ENCODE measurements around the gene TCF7L2.

Gene TCF7L2

DNA sequence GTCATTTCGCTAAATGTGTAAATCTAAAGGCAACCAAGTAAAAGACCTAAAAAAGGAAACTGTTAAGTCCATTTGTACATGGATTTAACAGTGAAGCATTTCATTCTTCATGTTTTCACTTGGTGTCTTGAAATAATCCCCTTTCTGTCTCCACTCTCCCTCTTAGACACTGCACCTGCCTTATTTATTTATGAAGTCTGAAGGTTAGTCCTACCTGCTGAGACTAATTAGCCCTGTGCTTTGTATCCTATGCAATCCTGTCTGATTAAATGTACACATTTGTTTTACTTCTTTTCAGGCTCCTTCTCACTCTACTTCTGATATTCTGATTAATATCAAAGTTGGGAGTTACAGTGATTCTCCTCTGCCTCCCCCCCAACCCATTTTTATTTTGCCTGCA lies 1.9 kb upstream of the TCF7L2 start:
- no peak for DNase-seq

DNA sequence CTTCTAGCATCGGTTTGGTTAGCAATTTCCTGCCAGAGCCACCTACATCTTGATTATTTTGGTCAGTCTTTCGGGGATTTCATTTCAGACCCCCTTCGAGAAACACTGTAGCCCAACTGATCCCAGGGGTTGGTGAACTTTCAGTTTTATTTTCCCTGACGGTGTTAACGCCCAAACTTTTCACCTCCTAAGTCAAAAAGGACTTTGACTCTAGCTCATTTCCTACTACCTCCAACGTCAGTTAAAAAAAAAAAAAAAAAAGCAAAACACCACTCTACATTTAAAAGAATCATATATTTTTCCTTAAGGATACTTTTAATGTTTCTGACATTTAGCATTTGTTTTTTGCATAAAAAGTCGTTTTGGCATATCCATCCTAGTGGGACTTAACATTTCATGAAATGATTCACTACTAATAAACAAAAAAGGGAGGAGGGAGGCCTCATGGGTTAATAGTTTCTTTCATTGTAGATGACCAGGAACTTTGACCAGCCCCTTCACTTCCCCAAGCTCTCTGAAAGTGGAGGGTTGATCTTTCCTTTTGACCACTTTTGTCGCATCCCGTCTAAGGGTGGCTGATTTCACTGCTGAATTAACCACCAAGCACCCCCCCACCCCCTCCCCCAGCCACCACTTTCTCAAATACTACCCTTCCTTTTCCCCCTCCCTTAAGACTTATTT lies 764 bp upstream of the TCF7L2 start:
- DNase-seq: no peak

GRCh38 chr10:112950714-112951358 lies 789 bp downstream of the TCF7L2 start:
- peak; percentile 19 to 39 for DNase-seq

GRCh38 chr10:112951359-112952281 lies 1.6 kb downstream of the TCF7L2 start:
- peak in 1 of 2 donors; percentile 36 for DNase-seq

DNA sequence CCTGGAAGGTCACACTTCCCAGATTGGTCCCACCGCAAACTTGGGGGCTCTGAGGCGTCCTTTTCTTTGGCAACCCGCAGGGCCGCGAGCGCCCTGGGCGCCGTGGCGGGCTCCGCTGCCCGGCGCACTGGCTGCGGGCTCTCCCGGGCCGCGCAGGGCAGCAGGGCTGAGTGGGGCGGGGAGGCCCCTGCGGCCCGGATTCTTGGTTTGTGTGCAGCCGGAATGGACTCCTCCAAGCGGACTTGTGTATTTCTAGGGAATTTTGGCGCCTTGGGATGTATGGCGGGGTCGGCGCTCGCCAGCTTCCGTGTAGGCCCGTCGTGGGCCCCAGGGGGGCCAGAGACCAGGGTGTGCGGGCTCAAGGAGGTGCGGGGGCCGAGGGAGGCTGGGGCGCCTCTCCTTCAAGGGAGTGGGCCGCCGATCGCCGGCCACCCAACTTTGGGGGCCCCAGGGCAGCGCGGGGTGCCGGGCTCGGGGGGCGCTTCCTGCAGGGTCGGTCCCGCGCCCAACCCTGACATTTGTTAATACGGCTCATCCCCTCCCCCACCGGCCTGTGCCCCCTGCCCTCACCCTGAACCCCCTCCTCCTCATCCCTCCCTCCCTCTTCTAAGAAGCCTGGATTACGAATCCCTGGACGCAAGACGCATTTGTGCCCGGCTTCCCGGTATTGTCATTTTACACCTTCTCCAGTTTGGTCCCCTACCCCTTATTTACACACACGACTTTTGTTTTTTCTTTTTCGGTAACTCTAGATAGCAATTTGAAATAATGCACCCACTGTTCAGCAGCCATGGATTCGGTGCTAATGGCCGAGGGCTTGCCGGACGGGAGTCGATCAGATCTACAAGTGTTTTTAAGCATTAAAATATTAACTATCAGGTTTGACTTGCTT lies 2.5 kb downstream of the TCF7L2 start:
- no peak for DNase-seq

GRCh38 chr10:112953174-112954159 lies 3.4 kb downstream of the TCF7L2 start:
- peak in 1 of 2 donors; percentile 26 for DNase-seq

DNA sequence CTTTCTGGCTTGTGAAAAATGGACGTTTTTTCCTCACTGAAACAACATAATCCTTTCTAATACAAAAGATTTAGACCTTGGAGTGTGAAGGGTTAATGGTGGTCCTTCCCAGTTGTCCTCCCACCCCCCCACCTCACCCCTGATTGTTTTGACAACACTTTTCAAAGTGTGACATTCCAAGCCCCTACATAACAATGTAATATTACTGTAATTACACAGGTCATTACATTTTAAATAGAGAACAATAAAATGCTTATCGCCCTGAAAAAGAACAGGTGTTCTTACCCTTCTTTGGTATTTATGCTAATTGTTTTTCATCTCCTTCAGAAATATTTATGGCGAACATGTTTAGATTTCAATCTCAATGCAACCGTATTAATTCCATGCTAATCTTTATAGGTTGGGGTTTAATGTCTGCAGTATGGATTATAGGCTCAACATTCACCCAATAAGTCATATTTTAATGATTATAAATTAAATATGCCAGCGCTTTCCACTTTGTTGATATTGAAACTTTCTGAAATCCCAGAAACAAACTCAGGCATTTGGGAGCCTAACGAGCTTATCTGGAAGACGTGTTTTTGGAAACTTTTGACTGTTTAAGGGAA lies 5.0 kb downstream of the TCF7L2 start:
- no peak for DNase-seq

- DNase-seq: no peak
These were observed 5.8 kb downstream of the TCF7L2 start for GRCh38 chr10:112955582-112956421.

DNA sequence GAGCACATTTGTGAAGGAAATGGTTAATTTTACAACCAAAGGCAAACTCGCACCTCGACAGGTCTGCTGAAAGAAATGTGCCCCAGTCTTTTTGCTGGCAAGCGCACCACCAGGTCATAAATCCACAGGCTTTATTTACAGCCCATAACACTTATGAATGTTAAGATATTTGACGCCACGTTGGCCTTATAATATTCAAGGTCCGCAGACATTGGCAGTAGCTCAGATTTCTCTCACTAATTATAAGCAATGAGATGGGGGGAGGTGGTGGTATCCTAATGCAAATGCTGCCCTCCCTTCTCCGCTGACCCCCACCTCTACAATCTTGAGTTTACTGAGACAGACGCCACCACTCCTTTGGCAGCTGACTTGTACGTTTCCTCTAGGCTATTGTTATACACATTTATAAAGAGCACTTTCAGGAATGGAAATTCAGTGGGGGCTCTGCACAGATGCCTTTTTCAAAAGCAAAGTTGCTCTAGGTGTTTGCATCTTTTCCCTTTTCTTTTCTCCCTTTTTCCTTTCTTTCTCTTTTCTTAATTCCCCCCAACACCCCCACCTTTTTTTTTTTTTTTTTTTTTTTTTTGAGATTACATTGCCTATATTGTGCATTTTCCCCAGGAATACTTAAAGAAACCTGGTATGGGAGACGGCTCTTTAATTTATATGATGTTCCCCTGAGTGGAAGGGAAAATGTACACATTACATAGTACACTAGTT lies 6.7 kb downstream of the TCF7L2 start:
- DNase-seq: no peak

- DNase-seq: no peak
These were observed 7.6 kb downstream of the TCF7L2 start for GRCh38 chr10:112957640-112958092.

DNA sequence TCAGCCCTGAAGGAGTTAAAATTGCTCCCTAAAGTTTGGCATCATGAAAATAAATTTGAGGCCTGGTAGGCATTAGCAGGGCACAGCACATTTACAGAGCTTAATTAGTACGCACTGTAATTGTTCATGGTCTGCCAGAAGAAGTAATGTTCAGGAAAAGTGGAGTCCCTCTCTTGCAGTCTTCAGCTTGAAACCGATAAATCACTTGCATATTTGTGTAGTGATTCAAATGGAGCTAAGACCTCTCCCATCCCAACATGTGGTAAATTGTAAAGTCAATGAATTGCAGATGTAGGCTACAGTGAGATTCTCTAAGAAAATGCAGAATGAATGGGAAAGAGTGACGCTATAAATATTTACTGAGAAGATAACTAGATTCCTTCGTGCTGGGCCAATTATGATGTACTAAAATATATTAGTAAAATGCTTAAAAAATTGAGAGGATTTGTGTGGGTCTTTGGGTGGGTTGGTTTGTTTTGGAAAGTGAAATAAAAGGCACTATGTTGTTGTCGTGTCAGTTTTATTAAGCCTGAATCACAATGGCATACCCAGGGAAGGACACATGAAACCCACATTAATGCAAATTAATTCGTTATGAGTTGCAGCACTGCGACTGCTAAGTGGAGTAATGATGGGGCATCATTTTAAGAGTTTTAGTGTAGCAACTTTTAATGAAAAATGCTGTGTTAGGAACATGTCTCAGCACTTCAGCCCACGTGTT lies 8.4 kb downstream of the TCF7L2 start:
- no peak for DNase-seq

- no peak for DNase-seq
These were observed 9.3 kb downstream of the TCF7L2 start for GRCh38 chr10:112959207-112959838.

GRCh38 chr10:112960151-112960681 lies 10.2 kb downstream of the TCF7L2 start:
- no peak for DNase-seq

- DNase-seq: no peak
These were observed 11.6 kb downstream of the TCF7L2 start for GRCh38 chr10:112961609-112962008.

DNA sequence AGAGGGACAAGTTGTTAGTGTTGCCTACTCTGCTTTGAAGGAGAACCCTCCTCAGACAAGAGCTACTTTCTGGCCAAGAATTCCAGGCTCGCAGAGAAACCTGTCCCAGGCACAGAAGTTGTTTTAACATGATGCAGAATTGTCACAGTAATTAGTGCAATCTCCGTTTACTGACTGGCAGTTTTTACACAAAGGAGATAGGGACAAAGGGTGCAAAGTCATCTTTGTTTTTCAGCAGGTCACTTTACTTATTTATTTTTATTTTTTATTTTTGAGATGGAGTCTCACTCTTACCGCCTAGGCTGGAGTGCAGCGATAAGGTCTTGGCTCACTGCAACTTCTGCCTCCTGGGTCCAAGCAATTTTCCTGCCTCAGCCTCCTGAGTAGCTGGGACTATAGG lies 12.3 kb downstream of the TCF7L2 start:
- no peak for DNase-seq

DNA sequence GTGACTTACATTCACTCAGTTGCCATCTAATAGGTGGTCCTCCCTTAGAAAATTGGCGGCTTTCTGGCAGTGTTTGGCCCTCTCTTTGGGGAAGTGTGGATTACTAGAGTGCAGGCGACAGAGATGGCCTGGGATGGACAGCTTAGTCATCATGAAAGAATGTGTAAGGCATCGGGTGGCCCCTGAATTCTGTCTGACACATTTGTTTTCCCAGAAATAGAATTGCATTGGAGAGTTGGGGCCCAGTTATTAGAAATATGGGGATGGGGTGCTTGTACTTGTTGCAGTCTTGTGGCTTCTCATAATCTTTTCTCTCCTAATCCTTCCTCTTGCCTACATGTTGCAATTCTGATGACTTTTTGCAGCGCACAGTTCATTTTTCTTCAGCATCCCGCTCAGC lies 13.8 kb downstream of the TCF7L2 start:
- no peak for DNase-seq

DNA sequence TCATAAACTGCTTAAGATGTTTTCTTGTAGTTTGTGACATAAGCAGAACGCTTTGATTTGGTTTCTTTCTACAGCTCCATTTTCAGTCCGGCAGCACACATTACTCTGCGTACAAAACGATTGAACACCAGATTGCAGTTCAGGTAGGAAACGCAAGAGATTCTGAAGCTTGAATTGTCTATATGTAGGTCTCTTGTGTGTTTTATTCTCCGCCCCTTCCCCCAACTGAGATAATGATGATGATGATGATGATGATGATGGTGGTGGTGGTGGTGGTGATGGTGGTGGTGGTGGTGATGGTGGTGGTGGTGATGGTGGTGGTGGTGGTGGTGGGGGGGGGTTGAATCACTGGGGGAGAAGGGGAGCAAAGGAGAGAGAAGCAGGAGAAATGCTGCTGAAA lies 14.4 kb downstream of the TCF7L2 start:
- no peak for DNase-seq

All from hippocampal formation (tissue), 2 donors.